Vagina (tissue), 2 donors: Measurements from ENCODE around the gene DENND4A.

Experiments
- POLR2A ChIP-seq, 2 donors: fragments of 450-650 bp; IDR thresholded peaks; one replicate each; pipeline ENCODE4 v1.6.1; 2017; ENCODE audit warnings: antibody characterized with exemption in 2 of 2, mild to moderate bottlenecking in 2 of 2, moderate library complexity in 2 of 2
- TF ChIP-seq, protein P1 (sequence below), 3 experiments: fragments of 450-650 bp in 2 of 3; fragments of 200-600 bp in 1 of 3; sonication (generic) in 1 of 3; IDR thresholded peaks; one replicate each; pipeline ENCODE4 v1.5.1; 2017 to 2019; ENCODE audit warnings: antibody characterized with exemption in 3 of 3, mild to moderate bottlenecking in 2 of 3, moderate library complexity in 2 of 3

DNA sequence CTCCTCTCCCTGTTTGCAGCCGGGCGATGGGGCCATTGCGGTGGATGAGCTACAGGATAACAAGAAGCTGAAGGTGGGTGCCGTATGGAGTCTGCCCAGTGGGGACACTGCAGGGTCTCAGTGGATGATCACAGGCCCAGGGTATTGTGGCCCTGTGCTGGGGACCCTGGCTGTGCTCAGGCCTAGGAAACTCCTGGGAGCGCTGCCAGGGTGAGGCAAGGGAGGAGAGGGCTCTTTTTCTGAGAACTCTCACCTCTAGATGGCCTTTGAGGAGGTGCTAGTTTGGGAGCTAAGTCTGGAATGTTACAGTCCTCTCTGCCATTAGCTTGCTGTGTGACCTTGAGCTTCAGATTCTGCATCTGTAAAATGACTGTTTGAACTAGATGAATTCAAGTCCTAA lies 154.0 kb downstream of the DENND4A start:
- TF ChIP-seq POLR2A (IDR thresholded peaks at IDR 0.05), result no peak
- TF ChIP-seq, protein P1, sequence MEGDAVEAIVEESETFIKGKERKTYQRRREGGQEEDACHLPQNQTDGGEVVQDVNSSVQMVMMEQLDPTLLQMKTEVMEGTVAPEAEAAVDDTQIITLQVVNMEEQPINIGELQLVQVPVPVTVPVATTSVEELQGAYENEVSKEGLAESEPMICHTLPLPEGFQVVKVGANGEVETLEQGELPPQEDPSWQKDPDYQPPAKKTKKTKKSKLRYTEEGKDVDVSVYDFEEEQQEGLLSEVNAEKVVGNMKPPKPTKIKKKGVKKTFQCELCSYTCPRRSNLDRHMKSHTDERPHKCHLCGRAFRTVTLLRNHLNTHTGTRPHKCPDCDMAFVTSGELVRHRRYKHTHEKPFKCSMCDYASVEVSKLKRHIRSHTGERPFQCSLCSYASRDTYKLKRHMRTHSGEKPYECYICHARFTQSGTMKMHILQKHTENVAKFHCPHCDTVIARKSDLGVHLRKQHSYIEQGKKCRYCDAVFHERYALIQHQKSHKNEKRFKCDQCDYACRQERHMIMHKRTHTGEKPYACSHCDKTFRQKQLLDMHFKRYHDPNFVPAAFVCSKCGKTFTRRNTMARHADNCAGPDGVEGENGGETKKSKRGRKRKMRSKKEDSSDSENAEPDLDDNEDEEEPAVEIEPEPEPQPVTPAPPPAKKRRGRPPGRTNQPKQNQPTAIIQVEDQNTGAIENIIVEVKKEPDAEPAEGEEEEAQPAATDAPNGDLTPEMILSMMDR (IDR thresholded peaks at IDR 0.05), result no peak
